ENCODE measurements around the gene INPP4B. TPM values are rescaled to one million over a fixed set of nuclear protein-coding genes. Genes with fewer than 3 reads are reported as not detected.

INPP4B gene
- total RNA-seq, 1 experiment from 2014 or later: 0.07 TPM

- H3K27me3 Mint-ChIP-seq (ENCODE audit: low read depth): no peaks in the 10 kb centered on the region
- no peaks in the 10 kb centered on the region for H3K36me3 Mint-ChIP-seq (ENCODE audit: insufficient read depth in 1 of 3, low read depth in 3 of 3)
- no CpG with 5 or more reads among the region's 1 CpG for WGBS (ENCODE audit: extremely low coverage, insufficient read length, low lambda C conversion rate)
- H4K91ac ChIP-seq (ENCODE audit: insufficient read length, low read depth, low read length): no peak overlapping the region
- H3K79me2 ChIP-seq (ENCODE audit: insufficient read depth, low read length): no peaks in the 10 kb centered on the region
- TF ChIP-seq CTCF (conservative IDR thresholded peaks at IDR 0.05): no peak
- H2BK120ac ChIP-seq (ENCODE audit: low read depth, low read length, poor library complexity, severe bottlenecking): no peak overlapping the region
- no peak overlapping the region for H3K27ac Mint-ChIP-seq
- H4K8ac ChIP-seq (replicated peaks; ENCODE audit: insufficient read length, low read depth, low read length): no peak overlapping the region
- no peak overlapping the region for H2BK20ac ChIP-seq (ENCODE audit: low read depth, low read length, poor library complexity, severe bottlenecking)
- no peak overlapping the region for H2BK12ac ChIP-seq (ENCODE audit: insufficient read length, low read depth, low read length)
- H2AK5ac ChIP-seq (ENCODE audit: insufficient read length, low read length): no peak overlapping the region
- peaks cover 0 to 3% of the 10 kb centered on the region in 2 experiments; a peak in 1 of 4 replicates for H3K4me1 Mint-ChIP-seq
- H4K5ac ChIP-seq (ENCODE audit: insufficient read length, low read depth, low read length): no peak overlapping the region
- no peak for DNase-seq
- no peak overlapping the region for H2BK15ac ChIP-seq (ENCODE audit: low read depth, low read length)
- no peaks in the 10 kb centered on the region for H4K20me1 ChIP-seq (ENCODE audit: control insufficient read depth, insufficient read depth, insufficient read length)
- H2AFZ ChIP-seq (ENCODE audit: low read length): no peak overlapping the region
- no peak overlapping the region for H3K9ac ChIP-seq (ENCODE audit: extremely low read depth, insufficient read length, low read length)
- no peak overlapping the region for H3K56ac ChIP-seq (ENCODE audit: insufficient read length, low read depth, low read length)
- H3K9me3 Mint-ChIP-seq: peaks cover 4 to 7% of the 10 kb centered on the region in 2 experiments; a peak in 4 of 5 replicates
- H3K4me1 ChIP-seq (ENCODE audit: insufficient read depth, low read length): no peaks in the 10 kb centered on the region; the same call in 1 of the 2 replicates
- no peak overlapping the region for H3K4me3 Mint-ChIP-seq
- no peak overlapping the region for H3K23ac ChIP-seq (ENCODE audit: insufficient read length, low read depth, low read length)
- no peak overlapping the region for H3K27ac ChIP-seq (ENCODE audit: insufficient read length, low read depth, low read length)
- no peak overlapping the region for H2BK5ac ChIP-seq (ENCODE audit: insufficient read length, low read length)
- H3K14ac ChIP-seq (ENCODE audit: insufficient read depth, low read length): no peak overlapping the region
- H3K9me3 ChIP-seq (ENCODE audit: control insufficient read depth, low read depth, low read length): no peaks in the 10 kb centered on the region
- H3K18ac ChIP-seq (ENCODE audit: insufficient read length, low read depth, low read length): no peak overlapping the region
- H3K4ac ChIP-seq (ENCODE audit: low read depth, low read length): no peak overlapping the region
- H3K23me2 ChIP-seq (ENCODE audit: insufficient read length, low read depth, low read length, poor library complexity, severe bottlenecking): no peaks in the 10 kb centered on the region
- no peaks in the 10 kb centered on the region for H3K27me3 ChIP-seq (ENCODE audit: insufficient read depth, low read length)
- H3T11ph ChIP-seq (ENCODE audit: low read length): no peak overlapping the region
- H3K79me1 ChIP-seq (ENCODE audit: insufficient read depth, low read depth, low read length, poor library complexity, severe bottlenecking): no peaks in the 10 kb centered on the region
- H3K4me2 ChIP-seq (ENCODE audit: insufficient read depth, insufficient read length, low read length): no peak overlapping the region
Observed at GRCh38 chr4:142120921-142121320, 725.2 kb downstream of the INPP4B start.

Data from H9 (cell line).